T-cell (primary cell): ENCODE data around the gene UMPS. TPM values are rescaled to one million over a fixed set of nuclear protein-coding genes. Genes with fewer than 3 reads are reported as not detected.
"Not testable (repeated sequence)": the region's sequence is repeated elsewhere in the genome, so short reads cannot be mapped to it uniquely, and the experiment has no call there.

Source experiments
- ATAC-seq, 4 experiments: fragments of 200-7000 bp in 3 of 4; fragments of 150-1000 bp in 1 of 4; cut with Tn5 transposase; replicated peaks in 1 of 4; 1 replicate in 3 of 4; 2 replicates in 1 of 4; pipeline ENCODE4 v1.10.0; 2021; ENCODE audit warnings: moderate library complexity in 3 of 4, mild to moderate bottlenecking in 2 of 4, moderate number of reproducible peaks in 1 of 4
- CTCF ChIA-PET, 2 donors: fragments of 300-600 bp; sonication (Branson Sonifier 250); formaldehyde crosslinking; loops; one replicate each; lab custom pipeline; 2022; ENCODE audit warnings: antibody characterized with exemption in 2 of 2; lab: Charles Lee
- POLR2A ChIA-PET, 2 donors: fragments of 300-600 bp; sonication (Branson Sonifier 250); formaldehyde crosslinking; loops; one replicate each; lab custom pipeline; 2022; ENCODE audit warnings: antibody characterized with exemption in 2 of 2; lab: Charles Lee
- DNase-seq, 35 experiments: peaks; one replicate each; pipeline versions ENCODE4 v3.0.0 to v3.0.0-alpha.2; 2013 to 2023
- H3K27ac ChIP-seq: one replicate; pipeline ENCODE4 v1.5.1; 2013; ENCODE audit warnings: low read length
- H3K27me3 ChIP-seq, 2 experiments: replicated peaks in 1 of 2; 1 replicate in 1 of 2; 2 replicates in 1 of 2; pipeline versions ENCODE4 v1.6.1 to v1.7.0; 2013; ENCODE audit warnings: low read length in 1 of 2, mixed read lengths in 1 of 2; ENCODE audit not compliant: control insufficient read depth in 2 of 2, insufficient read depth in 2 of 2; ENCODE audit errors: extremely low read depth in 1 of 2
- H3K36me3 ChIP-seq, 2 donors: 1 replicate in 1 of 2; 2 replicates in 1 of 2; pipeline versions ENCODE4 v1.6.1 to v1.7.0; 2013; ENCODE audit warnings: low read length in 1 of 2; ENCODE audit not compliant: control insufficient read depth in 2 of 2, insufficient read depth in 1 of 2; ENCODE audit errors: extremely low read depth in 1 of 2
- H3K4me1 ChIP-seq, 2 experiments: 1 replicate in 1 of 2; 2 replicates in 1 of 2; pipeline versions ENCODE4 v1.6.1 to v1.7.0; 2013; ENCODE audit warnings: low read length in 2 of 2, mixed read lengths in 1 of 2; ENCODE audit not compliant: insufficient read depth in 2 of 2, control insufficient read depth in 1 of 2; ENCODE audit errors: extremely low read depth in 1 of 2
- H3K4me3 ChIP-seq, 2 donors: 1 replicate in 1 of 2; 2 replicates in 1 of 2; pipeline versions ENCODE4 v1.5.1 to v1.7.0; 2013; ENCODE audit warnings: mild to moderate bottlenecking in 2 of 2, low read length in 1 of 2, moderate library complexity in 1 of 2; ENCODE audit not compliant: control insufficient read depth in 1 of 2; ENCODE audit errors: extremely low read depth in 1 of 2
- H3K9me3 ChIP-seq: 2 replicates; pipeline ENCODE4 v1.7.0; 2013
- H3K27ac Mint-ChIP-seq, 2 donors: one replicate each; pipeline ENCODE4 v1.8.0; 2020 to 2021; ENCODE audit warnings: mild to moderate bottlenecking in 2 of 2, mixed read lengths in 2 of 2
- H3K27me3 Mint-ChIP-seq, 2 donors: one replicate each; pipeline ENCODE4 v1.8.0; 2021 to 2022; ENCODE audit warnings: mixed read lengths in 2 of 2
- H3K36me3 Mint-ChIP-seq: one replicate; pipeline ENCODE4 v1.8.0; 2021; ENCODE audit warnings: mixed read lengths
- H3K4me1 Mint-ChIP-seq, 3 donors: one replicate each; pipeline ENCODE4 v1.8.0; 2020 to 2022; ENCODE audit warnings: mixed read lengths in 3 of 3, mild to moderate bottlenecking in 1 of 3
- H3K4me3 Mint-ChIP-seq, 3 donors: one replicate each; pipeline ENCODE4 v1.8.0; 2020 to 2022; ENCODE audit warnings: mild to moderate bottlenecking in 3 of 3, mixed read lengths in 3 of 3, moderate library complexity in 3 of 3
- H3K9me3 Mint-ChIP-seq, 3 donors: one replicate each; pipeline ENCODE4 v1.8.0; 2020 to 2022; ENCODE audit warnings: mixed read lengths in 3 of 3
- WGBS: methylation state at CpG from one replicate; pipeline ENCODE4 v1.1.5; 2013; ENCODE audit warnings: missing lambda C conversion rate; ENCODE audit not compliant: insufficient coverage; 5-methylcytosine and 5-hydroxymethylcytosine counted together
- total RNA-seq, 35 experiments: library from RNA in 6 of 35; stranded (reverse) in 6 of 35; fragments of 120-200 nt in 1 of 35; gene quantifications; one replicate each; pipeline versions ENCODE4 v1.2.1 to v1.2.4 and lab custom pipeline; 2013 to 2026

The UMPS gene
- total RNA-seq, 5 donors from 2014 or later (not counting 1 experiment from before 2014, with no cell fraction given), result 14.9 to 29.6 (median 21.1) TPM

GRCh38 chr3:124787476-124788195 is 57.4 kb downstream of the UMPS start:
- no peaks in the 10 kb centered on the region for H3K9me3 ChIP-seq
- H3K27me3 Mint-ChIP-seq, result no peaks in the 10 kb centered on the region
- POLR2A ChIA-PET, result no interaction called here
- no CpG with 5 or more reads among the region's 3 CpGs for WGBS
- H3K27me3 ChIP-seq, result peaks cover 0 to 2% of the 10 kb centered on the region in 2 experiments
- no peaks in the 10 kb centered on the region for H3K36me3 ChIP-seq
- CTCF ChIA-PET, result interaction anchor here in 1 of 2 donors (0.8 kb wide), 1 partner anchor 107 kb away, joined by 3 read pairs; no protein-coding TSS in a partner anchor
- H3K36me3 Mint-ChIP-seq, result no peaks in the 10 kb centered on the region
- H3K4me1 ChIP-seq, result no peaks in the 10 kb centered on the region
- no peak for ATAC-seq
- no peak overlapping the region for H3K4me3 Mint-ChIP-seq
- H3K27ac Mint-ChIP-seq, result no peak overlapping the region
- no peak overlapping the region for H3K27ac ChIP-seq
- no peaks in the 10 kb centered on the region for H3K9me3 Mint-ChIP-seq
- no peak for DNase-seq
- H3K4me3 ChIP-seq, result no peak overlapping the region
- H3K4me1 Mint-ChIP-seq, result peaks cover 0 to 2% (median 0%) of the 10 kb centered on the region in 3 donors

- Histone ChIP-seq H3K27ac (no peak overlapping the region), H3K4me1 (no peaks in the 10 kb centered on the region), H3K27me3 (peaks cover 0 to 2% of the 10 kb centered on the region in 2 experiments), H3K4me3 (no peak overlapping the region), H3K9me3 (no peaks in the 10 kb centered on the region), H3K36me3 (no peaks in the 10 kb centered on the region)
- ATAC-seq (no peak), DNase-seq (no peak)
- H3K27me3 Mint-ChIP-seq, result peaks cover 0 to 4% of the 10 kb centered on the region in 2 donors
- no peak overlapping the region for H3K27ac Mint-ChIP-seq
- 100% methylated on average over 1 of the region's 2 CpGs for WGBS
- no peak overlapping the region for H3K4me3 Mint-ChIP-seq
- no peaks in the 10 kb centered on the region for H3K36me3 Mint-ChIP-seq
- H3K4me1 Mint-ChIP-seq, result peaks cover 0 to 2% (median 0%) of the 10 kb centered on the region in 3 donors
- ChIA-PET CTCF (no interaction called here), POLR2A (no interaction called here)
- no peaks in the 10 kb centered on the region for H3K9me3 Mint-ChIP-seq
Observed at GRCh38 chr3:124788254-124788745, 58.0 kb downstream of the UMPS start.

GRCh38 chr3:124789103-124789502 is 58.9 kb downstream of the UMPS start:
- not testable (repeated sequence) for DNase-seq

GRCh38 chr3:124791142-124791541 is 60.9 kb downstream of the UMPS start:
- Mint-ChIP-seq H3K9me3 (no peaks in the 10 kb centered on the region), H3K27ac (no peak overlapping the region), H3K36me3 (no peaks in the 10 kb centered on the region), H3K4me3 (no peak overlapping the region), H3K27me3 (peaks cover 0 to 4% of the 10 kb centered on the region in 2 donors), H3K4me1 (no peaks in the 10 kb centered on the region)
- ChIA-PET POLR2A (no interaction called here), CTCF (no interaction called here)
- H3K27me3 ChIP-seq, result no peaks in the 10 kb centered on the region
- no peak overlapping the region for H3K27ac ChIP-seq
- H3K36me3 ChIP-seq, result no peaks in the 10 kb centered on the region
- ATAC-seq, result no peak
- no peak overlapping the region for H3K4me3 ChIP-seq
- WGBS, result 65% methylated on average over 2 of the region's 4 CpGs
- DNase-seq, result no peak
- no peaks in the 10 kb centered on the region for H3K9me3 ChIP-seq
- H3K4me1 ChIP-seq, result no peaks in the 10 kb centered on the region

More at GRCh38 chr3:124789103-124789502, 58.9 kb downstream of the UMPS start:
- H3K27ac Mint-ChIP-seq, ATAC-seq, H3K36me3 ChIP-seq, H3K9me3 Mint-ChIP-seq, H3K4me3 ChIP-seq, H3K9me3 ChIP-seq, H3K27me3 Mint-ChIP-seq, H3K36me3 Mint-ChIP-seq, H3K27ac ChIP-seq, H3K4me3 Mint-ChIP-seq, POLR2A ChIA-PET, H3K4me1 Mint-ChIP-seq, H3K4me1 ChIP-seq, CTCF ChIA-PET, H3K27me3 ChIP-seq: not testable (repeated sequence)
- WGBS, result no CpG with 5 or more reads among the region's 5 CpGs

- no peaks in the 10 kb centered on the region for H3K36me3 ChIP-seq
- H3K4me1 Mint-ChIP-seq, result no peaks in the 10 kb centered on the region
- peaks cover 0 to 4% of the 10 kb centered on the region in 2 donors for H3K27me3 Mint-ChIP-seq
- H3K36me3 Mint-ChIP-seq, result no peaks in the 10 kb centered on the region
- CTCF ChIA-PET, result no interaction called here
- POLR2A ChIA-PET, result no interaction called here
- no peak overlapping the region for H3K27ac ChIP-seq
- no peak for DNase-seq
- H3K9me3 Mint-ChIP-seq, result no peaks in the 10 kb centered on the region
- no peak overlapping the region for H3K4me3 ChIP-seq
- no peaks in the 10 kb centered on the region for H3K27me3 ChIP-seq
- no peak overlapping the region for H3K27ac Mint-ChIP-seq
- no peaks in the 10 kb centered on the region for H3K9me3 ChIP-seq
- ATAC-seq, result no peak
- 0% methylated on average over 3 of the region's 8 CpGs for WGBS
- H3K4me3 Mint-ChIP-seq, result no peak overlapping the region
- H3K4me1 ChIP-seq, result no peaks in the 10 kb centered on the region
Observed at GRCh38 chr3:124791639-124792151, 61.4 kb downstream of the UMPS start.

- Histone ChIP-seq H3K27ac (no peak overlapping the region), H3K27me3 (no peaks in the 10 kb centered on the region), H3K4me3 (no peak overlapping the region), H3K36me3 (no peaks in the 10 kb centered on the region), H3K4me1 (no peaks in the 10 kb centered on the region), H3K9me3 (no peaks in the 10 kb centered on the region)
- H3K27me3 Mint-ChIP-seq, result peaks cover 3 to 4% of the 10 kb centered on the region in 2 donors
- ChIA-PET CTCF (no interaction called here), POLR2A (no interaction called here)
- 90% methylated on average over 3 of the region's 7 CpGs for WGBS
- H3K4me3 Mint-ChIP-seq, result no peak overlapping the region
- H3K4me1 Mint-ChIP-seq, result no peaks in the 10 kb centered on the region
- ATAC-seq (no peak), DNase-seq (no peak)
- H3K9me3 Mint-ChIP-seq, result no peaks in the 10 kb centered on the region
- no peaks in the 10 kb centered on the region for H3K36me3 Mint-ChIP-seq
- H3K27ac Mint-ChIP-seq, result no peak overlapping the region
Observed at GRCh38 chr3:124792341-124793040, 62.2 kb downstream of the UMPS start.
